ENCODE results near the gene RNF31. TPM values are rescaled to one million over a fixed set of nuclear protein-coding genes. Genes with fewer than 3 reads are reported as not detected.
A peak's percentile ranks its signal among the peaks of the same experiment; 100 is the strongest.

Gene RNF31
- total RNA-seq (100 to 1,000 TPM in 3 of 5 donors, 10 to 100 TPM in 2; 67.7 to 131 (median 100) TPM), total RNA-seq (1.3 to 8.1 (median 2.9) reads per million in 29 experiments)
- 63.1 TPM for total RNA-seq (2013)

- ChIA-PET POLR2A (interaction anchor here (0.6 to 3.0 kb wide), 8 partner anchors 9 to 1616 kb away, joined by 3 to 23 read pairs (median 4); partner anchors contain the start of genes DCAF11 (in 2 of the 2), NRL (in 2 of the 2), IRF9 (in 1 of the 2) and PSME1 (in 1 of the 2)), CTCF (interaction anchor here (0.6 to 2.7 kb wide), 11 partner anchors 9 to 95 kb away, joined by 3 to 30 read pairs (median 3); partner anchors contain the start of genes IRF9 (in 2 of the 2), DCAF11 (in 1 of the 2), NRL (in 1 of the 2) and PSME1 (in 1 of the 2))
- peak within 1 kb of the TSS; percentile 69 to 91 for H3K4me3 ChIP-seq (ENCODE audit: control insufficient read depth in 1 of 2, extremely low read depth in 1 of 2, low read length in 1 of 2)
- Mint-ChIP-seq H3K4me1 (peaks cover 64 to 69% (median 66%) of the 10 kb centered on the region in 3 donors), H3K27me3 (no peaks in the 10 kb centered on the region), H3K4me3 (peak within 1 kb of the TSS; percentile 96 to 99 (median 97)), H3K36me3 (peaks cover 40% of the 10 kb centered on the region), H3K27ac (peak within 1 kb of the TSS; percentile 95 to 99), H3K9me3 (no peaks in the 10 kb centered on the region)
- peaks cover 20 to 63% of the 10 kb centered on the region in 2 donors for H3K36me3 ChIP-seq (ENCODE audit: control insufficient read depth in 2 of 2, extremely low read depth in 1 of 2, insufficient read depth in 1 of 2, low read length in 1 of 2)
- ATAC-seq (replicated peaks in 1 of 4) (peak; percentile 89 to 93 (median 90)), DNase-seq (peak; percentile 90 to 99 (median 97))
- H3K4me1 ChIP-seq (ENCODE audit: control insufficient read depth in 1 of 2, extremely low read depth in 1 of 2, insufficient read depth in 2 of 2, low read length in 2 of 2) = peaks cover 17 to 58% of the 10 kb centered on the region in 2 experiments
- peak within 1 kb of the TSS; percentile 82 for H3K27ac ChIP-seq (ENCODE audit: low read length)
- H3K27me3 ChIP-seq (replicated peaks in 1 of 2; ENCODE audit: control insufficient read depth in 2 of 2, extremely low read depth in 1 of 2, insufficient read depth in 2 of 2, low read length in 1 of 2) = no peaks in the 10 kb centered on the region
- H3K9me3 ChIP-seq = no peaks in the 10 kb centered on the region
- WGBS (ENCODE audit: insufficient coverage) = under 1% methylated on average over 48 of the region's 57 CpGs
Observed at GRCh38 chr14:24146978-24147760, at the start of gene RNF31. RNF31 (plus strand) TSS chr14:24147498; CDS start chr14:24147699, 201 bp downstream.

DNA sequence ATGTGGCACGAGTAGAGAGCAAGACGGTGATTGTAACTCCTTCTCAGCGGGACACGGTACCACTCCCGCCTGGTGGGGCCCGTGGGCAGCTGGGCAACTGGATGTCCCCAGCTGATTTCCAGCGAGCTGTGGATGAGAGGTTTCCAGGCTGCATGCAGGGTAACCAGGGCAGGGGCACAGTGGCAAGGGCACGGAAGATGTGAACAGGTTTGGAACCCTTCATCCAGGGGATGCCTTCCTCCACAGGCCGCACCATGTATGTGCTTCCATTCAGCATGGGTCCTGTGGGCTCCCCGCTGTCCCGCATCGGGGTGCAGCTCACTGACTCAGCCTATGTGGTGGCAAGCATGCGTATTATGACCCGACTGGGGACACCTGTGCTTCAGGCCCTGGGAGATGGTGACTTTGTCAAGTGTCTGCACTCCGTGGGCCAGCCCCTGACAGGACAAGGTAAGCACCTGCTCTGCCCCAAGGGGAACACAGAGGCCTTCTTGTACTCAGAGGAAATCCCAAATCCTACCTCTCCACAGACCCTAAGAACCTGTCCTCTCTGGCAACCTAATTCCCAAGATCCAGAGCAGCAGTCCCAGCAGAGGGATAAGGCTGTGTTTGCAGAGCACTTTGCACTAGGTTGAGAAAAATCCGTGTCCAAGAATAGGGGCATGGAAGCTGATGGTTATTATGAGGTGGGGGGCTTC is 48.9 kb upstream of the RNF31 start:
- Histone ChIP-seq H3K36me3 (ENCODE audit: control insufficient read depth in 2 of 2, extremely low read depth in 1 of 2, insufficient read depth in 1 of 2, low read length in 1 of 2) (peaks cover 10 to 35% of the 10 kb centered on the region in 2 donors), H3K27ac (ENCODE audit: low read length) (no peak overlapping the region), H3K9me3 (no peaks in the 10 kb centered on the region), H3K27me3 (replicated peaks in 1 of 2; ENCODE audit: control insufficient read depth in 2 of 2, extremely low read depth in 1 of 2, insufficient read depth in 2 of 2, low read length in 1 of 2) (no peaks in the 10 kb centered on the region), H3K4me3 (ENCODE audit: control insufficient read depth in 1 of 2, extremely low read depth in 1 of 2, low read length in 1 of 2) (no peak overlapping the region), H3K4me1 (ENCODE audit: control insufficient read depth in 1 of 2, extremely low read depth in 1 of 2, insufficient read depth in 2 of 2, low read length in 2 of 2) (peaks cover 5 to 20% of the 10 kb centered on the region in 2 experiments)
- peaks cover 32% of the 10 kb centered on the region for H3K36me3 Mint-ChIP-seq
- no peaks in the 10 kb centered on the region for H3K27me3 Mint-ChIP-seq
- H3K4me1 Mint-ChIP-seq = peaks cover 21 to 25% (median 23%) of the 10 kb centered on the region in 3 donors
- CTCF ChIA-PET = interaction anchor here in 1 of 2 donors (0.8 kb wide), 1 partner anchor 12 kb away, joined by 3 read pairs; no protein-coding TSS in a partner anchor
- H3K4me3 Mint-ChIP-seq = no peak overlapping the region
- 97% methylated on average over 15 of the region's 16 CpGs for WGBS (ENCODE audit: insufficient coverage)
- ATAC-seq (replicated peaks in 1 of 4) = no peak
- DNase-seq = no peak
- no peaks in the 10 kb centered on the region for H3K9me3 Mint-ChIP-seq
- POLR2A ChIA-PET = no interaction called here
- no peak overlapping the region for H3K27ac Mint-ChIP-seq

GRCh38 chr14:24098927-24099813 is 48.1 kb upstream of the RNF31 start:
- no peaks in the 10 kb centered on the region for H3K9me3 Mint-ChIP-seq
- Histone ChIP-seq H3K9me3 (no peaks in the 10 kb centered on the region), H3K4me3 (ENCODE audit: control insufficient read depth in 1 of 2, extremely low read depth in 1 of 2, low read length in 1 of 2) (no peak overlapping the region), H3K4me1 (ENCODE audit: control insufficient read depth in 1 of 2, extremely low read depth in 1 of 2, insufficient read depth in 2 of 2, low read length in 2 of 2) (peaks cover 5 to 14% of the 10 kb centered on the region in 2 experiments), H3K27me3 (replicated peaks in 1 of 2; ENCODE audit: control insufficient read depth in 2 of 2, extremely low read depth in 1 of 2, insufficient read depth in 2 of 2, low read length in 1 of 2) (no peaks in the 10 kb centered on the region), H3K27ac (ENCODE audit: low read length) (no peak overlapping the region), H3K36me3 (ENCODE audit: control insufficient read depth in 2 of 2, extremely low read depth in 1 of 2, insufficient read depth in 1 of 2, low read length in 1 of 2) (peaks cover 10 to 38% of the 10 kb centered on the region in 2 donors)
- WGBS (ENCODE audit: insufficient coverage) = 98% methylated on average over 15 of the region's 17 CpGs
- CTCF ChIA-PET = interaction anchor here in 1 of 2 donors (0.5 kb wide), 1 partner anchor 14 kb away, joined by 3 read pairs; no protein-coding TSS in a partner anchor
- no peak for DNase-seq
- POLR2A ChIA-PET = no interaction called here
- H3K4me1 Mint-ChIP-seq = peaks cover 16 to 21% (median 19%) of the 10 kb centered on the region in 3 donors
- no peak overlapping the region for H3K27ac Mint-ChIP-seq
- no peak for ATAC-seq (replicated peaks in 1 of 4)
- H3K27me3 Mint-ChIP-seq = no peaks in the 10 kb centered on the region
- H3K36me3 Mint-ChIP-seq = peaks cover 39% of the 10 kb centered on the region
- H3K4me3 Mint-ChIP-seq = no peak overlapping the region

DNA sequence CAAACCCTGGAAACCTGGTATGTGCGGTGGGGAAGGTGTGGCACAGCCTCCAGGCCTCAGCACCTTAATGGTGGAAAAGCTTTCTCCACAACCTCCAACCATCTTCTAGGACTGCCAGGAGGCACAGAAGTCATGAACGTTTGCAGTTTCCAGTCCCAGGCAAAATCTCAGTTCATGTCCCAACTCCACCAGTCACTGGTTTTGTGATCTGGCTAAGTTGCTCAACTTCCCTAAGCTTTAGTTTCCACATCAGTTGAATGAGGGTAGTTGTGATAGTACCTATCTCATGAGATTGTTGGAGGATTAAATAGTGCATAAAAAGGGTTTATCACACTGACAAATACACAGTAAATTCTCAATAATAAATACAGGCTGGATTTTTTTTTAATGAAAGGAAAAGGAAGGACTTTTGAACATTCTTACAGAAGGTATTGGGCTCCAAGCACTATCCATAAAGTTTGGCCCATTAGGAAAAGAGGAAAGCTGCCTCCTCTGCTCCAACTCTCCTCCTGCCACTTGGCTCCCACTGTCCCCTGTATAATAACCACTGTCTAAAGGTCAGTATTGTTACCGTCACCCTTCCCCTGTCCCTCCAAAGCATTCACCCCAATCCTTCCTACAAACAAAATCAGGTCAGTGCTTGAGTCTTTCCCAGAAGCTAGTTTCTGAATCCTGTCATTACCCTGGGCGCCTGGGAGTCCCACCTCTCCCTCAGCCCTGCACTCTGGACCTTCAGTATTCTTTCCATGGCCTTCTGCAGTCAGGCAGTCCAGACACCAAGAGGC is 46.9 kb upstream of the RNF31 start:
- Histone ChIP-seq H3K4me1 (ENCODE audit: control insufficient read depth in 1 of 2, extremely low read depth in 1 of 2, insufficient read depth in 2 of 2, low read length in 2 of 2) (peaks cover 2 to 5% of the 10 kb centered on the region in 2 experiments), H3K36me3 (ENCODE audit: control insufficient read depth in 2 of 2, extremely low read depth in 1 of 2, insufficient read depth in 1 of 2, low read length in 1 of 2) (peaks cover 10 to 39% of the 10 kb centered on the region in 2 donors), H3K9me3 (no peaks in the 10 kb centered on the region), H3K4me3 (ENCODE audit: control insufficient read depth in 1 of 2, extremely low read depth in 1 of 2, low read length in 1 of 2) (no peak overlapping the region), H3K27me3 (replicated peaks in 1 of 2; ENCODE audit: control insufficient read depth in 2 of 2, extremely low read depth in 1 of 2, insufficient read depth in 2 of 2, low read length in 1 of 2) (no peaks in the 10 kb centered on the region), H3K27ac (ENCODE audit: low read length) (no peak overlapping the region)
- H3K27ac Mint-ChIP-seq = no peak overlapping the region
- CTCF ChIA-PET = no interaction called here
- peaks cover 0 to 4% (median 0%) of the 10 kb centered on the region in 3 donors for H3K9me3 Mint-ChIP-seq
- peaks cover 10 to 13% (median 11%) of the 10 kb centered on the region in 3 donors for H3K4me1 Mint-ChIP-seq
- POLR2A ChIA-PET = no interaction called here
- ATAC-seq (replicated peaks in 1 of 4) (no peak), DNase-seq (no peak)
- peaks cover 47% of the 10 kb centered on the region for H3K36me3 Mint-ChIP-seq
- H3K4me3 Mint-ChIP-seq = no peak overlapping the region
- WGBS (ENCODE audit: insufficient coverage) = 90% methylated on average over 2 of the region's 4 CpGs
- H3K27me3 Mint-ChIP-seq = no peaks in the 10 kb centered on the region

DNA sequence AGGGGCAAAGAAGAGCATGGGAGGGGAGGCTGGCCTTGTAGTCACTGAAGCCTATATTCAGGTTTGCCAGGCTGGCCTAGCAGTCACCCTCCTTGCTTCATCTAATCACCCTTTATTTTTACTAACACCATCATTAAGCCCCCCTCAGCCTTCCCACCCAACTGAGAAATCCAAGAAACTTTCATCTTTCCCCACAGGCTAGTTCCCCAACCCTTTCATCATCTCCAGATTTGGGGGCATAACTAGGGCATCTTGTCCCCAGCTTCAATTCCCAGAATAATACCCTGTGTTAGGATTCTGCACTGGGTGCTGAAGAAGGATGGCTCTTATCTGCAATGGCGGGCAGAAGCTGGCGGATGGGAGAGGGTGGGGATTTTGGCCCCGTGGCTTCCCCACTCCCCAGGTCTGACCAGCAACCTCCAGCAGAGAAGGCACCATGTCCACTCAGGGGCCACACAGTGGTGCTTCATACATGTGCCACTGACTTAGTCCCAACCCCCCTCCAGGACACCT is 46.3 kb upstream of the RNF31 start:
- Histone ChIP-seq H3K27ac (ENCODE audit: low read length) (no peak overlapping the region), H3K36me3 (ENCODE audit: control insufficient read depth in 2 of 2, extremely low read depth in 1 of 2, insufficient read depth in 1 of 2, low read length in 1 of 2) (peaks cover 10 to 39% of the 10 kb centered on the region in 2 donors), H3K27me3 (replicated peaks in 1 of 2; ENCODE audit: control insufficient read depth in 2 of 2, extremely low read depth in 1 of 2, insufficient read depth in 2 of 2, low read length in 1 of 2) (no peaks in the 10 kb centered on the region), H3K9me3 (no peaks in the 10 kb centered on the region), H3K4me3 (ENCODE audit: control insufficient read depth in 1 of 2, extremely low read depth in 1 of 2, low read length in 1 of 2) (no peak overlapping the region), H3K4me1 (ENCODE audit: control insufficient read depth in 1 of 2, extremely low read depth in 1 of 2, insufficient read depth in 2 of 2, low read length in 2 of 2) (no peaks in the 10 kb centered on the region)
- peaks cover 6 to 10% (median 6%) of the 10 kb centered on the region in 3 donors for H3K4me1 Mint-ChIP-seq
- H3K9me3 Mint-ChIP-seq = peaks cover 0 to 4% (median 0%) of the 10 kb centered on the region in 3 donors
- H3K4me3 Mint-ChIP-seq = no peak overlapping the region
- no peak for ATAC-seq (replicated peaks in 1 of 4)
- H3K27ac Mint-ChIP-seq = no peak overlapping the region
- WGBS (ENCODE audit: insufficient coverage) = no CpG with 5 or more reads among the region's 3 CpGs
- ChIA-PET CTCF (interaction anchor here in 1 of 2 donors (0.6 kb wide), 1 partner anchor 10 kb away, joined by 4 read pairs; no protein-coding TSS in a partner anchor), POLR2A (no interaction called here)
- no peak for DNase-seq
- peaks cover 47% of the 10 kb centered on the region for H3K36me3 Mint-ChIP-seq
- no peaks in the 10 kb centered on the region for H3K27me3 Mint-ChIP-seq
